ENCODE results near the gene ZBTB44.
A peak's percentile ranks its signal among the peaks of the same experiment; 100 is the strongest.

ZBTB44 gene

DNA sequence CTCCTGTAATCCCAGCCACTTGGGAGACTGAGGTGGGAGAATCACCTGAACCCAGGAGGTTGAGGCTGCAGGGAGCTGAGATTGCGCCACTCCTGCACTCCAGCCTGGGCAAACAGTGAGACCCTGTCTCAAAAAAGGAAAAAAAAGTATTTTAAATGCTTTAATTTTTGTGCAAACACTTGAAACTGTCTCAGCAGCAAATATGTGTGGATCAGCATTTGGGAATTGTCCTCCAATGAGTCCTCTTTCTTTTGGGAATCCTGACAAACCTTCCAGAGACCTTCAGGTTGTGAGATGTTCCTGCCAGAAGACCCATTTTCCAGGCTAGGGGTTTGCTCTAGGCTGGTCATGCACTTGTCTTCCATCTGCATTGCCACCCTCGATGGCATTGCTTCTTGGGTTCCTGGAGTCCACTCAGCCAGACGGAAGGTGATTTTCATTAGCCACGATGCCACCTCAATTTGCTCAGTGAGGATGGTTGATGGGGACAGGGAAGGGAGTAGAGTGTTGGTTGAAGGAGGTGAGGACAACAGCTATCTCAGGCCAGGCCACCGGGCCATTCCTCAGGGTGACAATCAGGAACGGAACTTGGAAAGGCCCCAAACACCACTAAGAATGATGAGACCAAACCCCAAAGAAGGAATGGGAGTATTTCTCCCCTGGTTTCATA, 99.7 kb downstream of the ZBTB44 start:
- no peak overlapping the region for H3K4me3 ChIP-seq (ENCODE audit: low read depth, low read length)
- no peak for TF ChIP-seq CTCF (conservative IDR thresholded peaks at IDR 0.05; ENCODE audit: low read depth, low read length)
- DNase-seq (ENCODE audit: low read depth), result no peak

GRCh38 chr11:130213979-130214281, 100.8 kb downstream of the ZBTB44 start:
- DNase-seq (ENCODE audit: low read depth), result no peak
- TF ChIP-seq CTCF (conservative IDR thresholded peaks at IDR 0.05; ENCODE audit: low read depth, low read length), result no peak

DNA sequence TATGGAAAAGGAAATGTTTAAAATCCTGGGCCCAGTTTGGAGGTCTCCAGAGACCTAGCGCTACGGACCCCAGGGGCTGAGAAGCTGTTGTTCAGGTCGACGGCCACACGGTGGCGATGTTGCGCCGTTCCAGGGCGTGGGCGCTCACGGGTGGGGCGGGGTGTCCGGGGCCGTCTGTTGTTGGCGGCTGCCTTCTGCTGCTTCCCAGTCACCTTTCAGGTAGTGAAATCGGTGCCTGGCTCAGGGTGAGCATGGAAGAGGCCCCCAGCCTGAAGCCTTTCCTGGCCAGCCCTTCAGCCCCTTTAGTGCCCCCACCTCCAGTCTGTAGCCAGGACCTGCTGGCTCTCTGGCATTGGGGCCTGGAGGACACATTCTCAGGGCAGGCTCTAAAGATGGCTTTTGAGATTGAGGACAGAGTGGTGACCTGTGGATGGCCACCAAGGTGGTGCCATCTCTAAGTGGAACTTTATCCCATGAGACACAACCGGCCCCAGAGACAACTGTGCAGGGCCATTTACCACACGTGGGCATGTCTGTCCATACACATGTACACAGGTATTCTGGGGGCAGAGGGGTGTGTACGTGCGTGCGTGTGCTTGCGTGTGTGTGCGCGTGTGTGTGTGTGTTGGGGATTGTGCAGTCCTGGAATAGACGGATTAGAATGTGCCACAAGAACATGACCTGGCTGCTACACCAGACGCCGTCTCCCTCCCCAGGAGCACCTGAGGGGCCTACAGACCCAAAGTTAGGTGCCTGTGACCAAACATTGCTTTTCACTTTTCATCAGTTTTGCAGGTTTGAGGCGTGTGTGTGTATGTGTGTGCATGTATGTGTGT, 101.4 kb downstream of the ZBTB44 start:
- DNase-seq (ENCODE audit: low read depth), result peak; percentile 32
- H3K4me3 ChIP-seq (ENCODE audit: low read depth, low read length), result no peak overlapping the region
- peak; percentile 92 for TF ChIP-seq CTCF (conservative IDR thresholded peaks at IDR 0.05; ENCODE audit: low read depth, low read length)

More at GRCh38 chr11:130213979-130214281, 100.8 kb downstream of the ZBTB44 start:
- H3K4me3 ChIP-seq (ENCODE audit: low read depth, low read length), result no peak overlapping the region

DNA sequence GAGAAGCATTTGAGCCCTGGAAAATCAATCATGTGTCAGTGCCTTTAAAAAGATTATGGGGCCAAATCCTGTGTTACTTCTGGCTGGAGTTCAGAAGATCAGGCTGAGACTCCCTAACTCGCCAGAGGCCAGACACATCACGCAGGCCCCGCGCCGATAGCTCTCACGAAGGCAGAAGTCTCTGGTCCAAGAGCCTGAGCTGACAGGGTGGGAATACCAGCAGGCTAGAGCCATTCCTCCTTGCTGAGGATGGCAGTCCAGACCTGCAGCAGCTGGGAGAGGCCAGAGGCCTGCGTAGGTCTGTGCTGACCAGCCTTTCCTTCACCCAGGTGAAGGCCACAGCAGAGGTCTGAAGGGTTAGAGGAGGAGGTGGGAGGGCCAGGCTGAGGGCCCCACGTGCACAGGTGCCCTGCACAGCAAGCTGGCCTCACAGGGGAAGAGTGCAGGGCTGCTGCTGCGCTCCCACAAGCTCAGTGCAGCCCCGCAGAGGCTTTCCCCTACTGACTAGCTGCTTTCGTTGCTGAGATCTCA, 102.2 kb downstream of the ZBTB44 start:
- no peak overlapping the region for H3K4me3 ChIP-seq (ENCODE audit: low read depth, low read length)
- DNase-seq (ENCODE audit: low read depth), result no peak
- no peak for TF ChIP-seq CTCF (conservative IDR thresholded peaks at IDR 0.05; ENCODE audit: low read depth, low read length)

DNA sequence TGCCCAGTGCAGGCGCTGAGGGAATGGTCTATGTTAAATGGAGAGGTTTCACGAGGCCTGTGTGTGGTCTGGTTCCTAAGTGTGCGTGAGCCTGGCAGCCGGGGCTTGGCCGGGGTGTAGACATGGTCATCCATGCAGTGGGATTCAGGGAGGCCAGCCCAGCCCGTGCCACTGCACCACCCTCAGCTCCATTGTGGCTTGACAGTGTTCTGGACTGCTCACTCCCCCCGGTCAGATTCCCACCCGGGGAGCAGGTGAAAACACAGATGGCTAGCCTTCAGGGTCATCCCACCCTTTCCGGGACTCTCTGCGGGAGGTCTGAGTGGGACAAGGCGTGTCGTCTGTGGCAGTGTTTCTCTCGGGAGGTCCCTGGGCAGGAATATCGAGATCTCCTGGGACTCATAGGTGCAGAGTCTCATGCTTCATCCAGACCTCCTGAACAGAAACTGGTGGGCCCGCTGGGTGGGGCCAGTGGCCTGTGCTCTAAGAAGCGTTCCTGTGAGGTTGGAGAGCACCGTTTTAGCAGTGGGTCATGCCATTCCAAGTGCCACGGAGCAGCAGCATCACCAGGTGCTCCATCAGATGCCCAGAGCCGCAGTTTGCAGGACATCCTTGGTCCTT, 102.8 kb downstream of the ZBTB44 start:
- TF ChIP-seq CTCF (conservative IDR thresholded peaks at IDR 0.05; ENCODE audit: low read depth, low read length), result no peak
- DNase-seq (ENCODE audit: low read depth), result no peak

DNA sequence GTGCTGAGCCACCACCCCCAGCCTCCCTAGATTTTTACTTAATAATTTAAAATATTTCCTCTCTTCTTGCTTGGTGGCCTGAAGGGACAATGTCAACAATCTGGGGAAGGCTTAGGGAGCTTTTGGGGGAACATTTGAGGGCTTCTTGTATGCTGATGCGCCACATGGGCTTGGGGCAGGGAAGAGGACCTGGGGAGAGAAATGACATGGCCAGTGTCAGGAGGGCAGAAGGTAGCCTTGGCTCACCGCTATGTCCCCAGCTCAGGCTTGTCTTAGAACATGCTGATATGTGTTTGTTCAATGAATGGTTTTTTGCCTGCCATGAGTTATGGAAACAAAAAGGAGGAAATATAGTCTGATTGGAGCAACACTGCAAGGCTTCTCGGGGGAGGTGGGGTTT, 103.6 kb downstream of the ZBTB44 start:
- no peak overlapping the region for H3K4me3 ChIP-seq (ENCODE audit: low read depth, low read length)
- no peak for DNase-seq (ENCODE audit: low read depth)
- TF ChIP-seq CTCF (conservative IDR thresholded peaks at IDR 0.05; ENCODE audit: low read depth, low read length), result no peak

More for the DNA sequence above, 102.8 kb downstream of the ZBTB44 start:
- H3K4me3 ChIP-seq (ENCODE audit: low read depth, low read length), result no peak overlapping the region
